MCF 10A (cell line): ENCODE data around the gene ASPG. TPM values are rescaled to one million over a fixed set of nuclear protein-coding genes. Genes with fewer than 3 reads are reported as not detected.
"Not testable (repeated sequence)": the region's sequence is repeated elsewhere in the genome, so short reads cannot be mapped to it uniquely, and the experiment has no call there.

ENCODE experiments used
- BruUV-seq: library from RNA; stranded (reverse); fragments of 400-500 nt; replicated peaks from 2 replicates; lab custom pipeline; 2021; lab: Mats Ljungman, UMichigan
- CTCF ChIA-PET: fragments of 300-600 bp; sonication (Branson Sonifier 250); formaldehyde crosslinking; extraction: SDS; loops from one replicate; lab custom pipeline; 2021; ENCODE audit warnings: antibody characterized with exemption, inconsistent platforms; lab: Yijun Ruan, JAX
- POLR2A ChIA-PET: fragments of 300-600, 350-650 bp; sonication (Branson Sonifier 250); formaldehyde crosslinking; extraction: SDS; loops from one replicate; lab custom pipeline; 2020; ENCODE audit warnings: antibody characterized with exemption, inconsistent platforms; lab: Yijun Ruan, JAX
- DNase-seq: peaks from one replicate; pipeline ENCODE4 v3.0.0-alpha.2; 2018; ENCODE audit not compliant: unreplicated experiment
- H3K27ac Mint-ChIP-seq: one replicate; pipeline ENCODE4 v1.8.0; 2022; ENCODE audit warnings: mild to moderate bottlenecking, low read depth, mixed read lengths; ENCODE audit not compliant: unreplicated experiment
- H3K27me3 Mint-ChIP-seq: one replicate; pipeline ENCODE4 v1.8.0; 2022; ENCODE audit warnings: mixed read lengths; ENCODE audit not compliant: insufficient read depth, unreplicated experiment
- H3K36me3 Mint-ChIP-seq: one replicate; pipeline ENCODE4 v1.8.0; 2022; ENCODE audit warnings: mild to moderate bottlenecking, moderate library complexity, mixed read lengths; ENCODE audit not compliant: insufficient read depth, unreplicated experiment
- H3K4me1 Mint-ChIP-seq: one replicate; pipeline ENCODE4 v1.8.0; 2022; ENCODE audit warnings: mixed read lengths; ENCODE audit not compliant: insufficient read depth, unreplicated experiment
- H3K4me3 Mint-ChIP-seq: one replicate; pipeline ENCODE4 v1.8.0; 2022; ENCODE audit warnings: mild to moderate bottlenecking, moderate library complexity, mixed read lengths; ENCODE audit not compliant: unreplicated experiment
- H3K9me3 Mint-ChIP-seq: one replicate; pipeline ENCODE4 v1.8.0; 2022; ENCODE audit warnings: mixed read lengths; ENCODE audit not compliant: unreplicated experiment
- intact Hi-C: fragments of 100-400 bp; cut with micrococcal nuclease; formaldehyde crosslinking; loops from 2 replicates; pipeline ENCODE4 v1.14.1; 2022
- total RNA-seq: library from RNA; stranded (reverse); gene quantifications from 2 replicates; pipeline ENCODE4 v1.2.3, GENCODE V29; 2022
- TF ChIP-seq, protein P1 (sequence below): fragments of 200-600 bp; IDR thresholded peaks from one replicate; pipeline ENCODE4 v1.8.0; 2022; ENCODE audit warnings: antibody characterized with exemption, mild to moderate bottlenecking; ENCODE audit not compliant: unreplicated experiment

Gene ASPG
- total RNA-seq, 1 experiment from 2014 or later = 0.12 TPM

DNA sequence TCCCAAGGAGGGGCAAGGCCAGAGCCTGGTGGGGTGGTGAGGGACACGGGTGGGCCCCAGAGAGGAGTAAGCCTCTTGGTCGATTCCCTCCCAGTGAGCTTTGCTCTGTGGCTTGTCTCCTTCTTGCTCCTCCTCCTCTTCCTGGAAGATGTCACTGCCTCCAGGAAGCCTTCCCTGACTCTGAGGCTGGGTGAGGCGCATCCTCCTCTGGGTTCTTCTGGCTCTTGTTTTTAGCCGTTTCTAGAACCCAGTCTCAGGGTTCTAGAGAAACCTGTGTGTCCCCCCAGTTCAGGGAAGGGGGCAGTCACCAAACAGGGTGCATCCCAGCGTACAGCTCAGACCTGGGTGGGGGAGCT is 65.5 kb downstream of the ASPG start:
- Mint-ChIP-seq H3K9me3 (no peaks in the 10 kb centered on the region), H3K36me3 (no peaks in the 10 kb centered on the region), H3K27ac (no peak overlapping the region), H3K4me3 (no peak overlapping the region), H3K27me3 (peaks cover 6% of the 10 kb centered on the region), H3K4me1 (peaks cover 2% of the 10 kb centered on the region)
- intact Hi-C loops = no loop called here
- ChIA-PET POLR2A (no interaction called here), CTCF (no interaction called here)
- TF ChIP-seq, protein P1, sequence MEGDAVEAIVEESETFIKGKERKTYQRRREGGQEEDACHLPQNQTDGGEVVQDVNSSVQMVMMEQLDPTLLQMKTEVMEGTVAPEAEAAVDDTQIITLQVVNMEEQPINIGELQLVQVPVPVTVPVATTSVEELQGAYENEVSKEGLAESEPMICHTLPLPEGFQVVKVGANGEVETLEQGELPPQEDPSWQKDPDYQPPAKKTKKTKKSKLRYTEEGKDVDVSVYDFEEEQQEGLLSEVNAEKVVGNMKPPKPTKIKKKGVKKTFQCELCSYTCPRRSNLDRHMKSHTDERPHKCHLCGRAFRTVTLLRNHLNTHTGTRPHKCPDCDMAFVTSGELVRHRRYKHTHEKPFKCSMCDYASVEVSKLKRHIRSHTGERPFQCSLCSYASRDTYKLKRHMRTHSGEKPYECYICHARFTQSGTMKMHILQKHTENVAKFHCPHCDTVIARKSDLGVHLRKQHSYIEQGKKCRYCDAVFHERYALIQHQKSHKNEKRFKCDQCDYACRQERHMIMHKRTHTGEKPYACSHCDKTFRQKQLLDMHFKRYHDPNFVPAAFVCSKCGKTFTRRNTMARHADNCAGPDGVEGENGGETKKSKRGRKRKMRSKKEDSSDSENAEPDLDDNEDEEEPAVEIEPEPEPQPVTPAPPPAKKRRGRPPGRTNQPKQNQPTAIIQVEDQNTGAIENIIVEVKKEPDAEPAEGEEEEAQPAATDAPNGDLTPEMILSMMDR = no peak
- BruUV-seq = no TSS peak
- no peak for DNase-seq

DNA sequence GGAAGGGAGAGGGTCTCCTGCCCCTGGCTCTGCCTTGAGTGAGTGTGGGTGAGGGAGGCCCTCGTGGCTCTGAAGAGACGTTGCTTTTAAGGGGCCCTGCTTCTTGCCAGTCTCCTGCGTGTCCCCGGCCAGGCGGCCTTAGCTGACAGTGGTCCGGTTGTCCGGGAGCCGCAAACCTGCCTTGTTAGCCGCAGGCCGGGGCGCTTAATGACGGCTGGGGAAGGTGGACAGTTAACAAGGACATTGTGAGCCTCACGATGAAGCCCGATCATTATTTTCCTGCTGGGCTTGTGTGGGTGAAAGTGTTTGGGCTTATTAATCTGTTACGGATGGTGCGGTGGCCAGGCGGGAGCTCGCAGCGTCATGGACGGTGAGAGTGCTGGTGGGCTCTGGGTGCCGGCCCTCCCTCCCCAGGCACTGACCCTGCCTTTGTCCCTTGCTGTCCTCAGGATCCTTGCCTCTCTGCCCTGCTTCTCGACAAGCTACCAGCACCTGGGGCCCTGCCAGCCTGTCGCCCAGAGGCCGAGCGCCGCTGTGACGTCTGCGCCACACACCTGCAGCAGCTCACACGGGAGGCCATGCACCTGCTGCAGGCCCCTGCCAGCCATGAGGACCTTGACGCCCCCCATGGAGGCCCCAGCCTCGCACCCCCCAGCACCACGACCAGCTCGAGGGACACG is 66.2 kb downstream of the ASPG start:
- intact Hi-C loops = no loop called here
- TF ChIP-seq, protein P1 = no peak
- ChIA-PET CTCF (interaction anchor here (0.7 to 1.0 kb wide), 2 partner anchors 158 to 412 kb away, joined by 3 to 6 read pairs; no protein-coding TSS in a partner anchor), POLR2A (interaction anchor here (0.6 kb wide), 1 partner anchor 414 kb away, joined by 3 read pairs; no protein-coding TSS in a partner anchor)
- Mint-ChIP-seq H3K4me3 (no peak overlapping the region), H3K36me3 (no peaks in the 10 kb centered on the region), H3K9me3 (no peaks in the 10 kb centered on the region), H3K27ac (no peak overlapping the region), H3K27me3 (no peaks in the 10 kb centered on the region), H3K4me1 (peaks cover 6% of the 10 kb centered on the region)
- no TSS peak for BruUV-seq
- DNase-seq = no peak

DNA sequence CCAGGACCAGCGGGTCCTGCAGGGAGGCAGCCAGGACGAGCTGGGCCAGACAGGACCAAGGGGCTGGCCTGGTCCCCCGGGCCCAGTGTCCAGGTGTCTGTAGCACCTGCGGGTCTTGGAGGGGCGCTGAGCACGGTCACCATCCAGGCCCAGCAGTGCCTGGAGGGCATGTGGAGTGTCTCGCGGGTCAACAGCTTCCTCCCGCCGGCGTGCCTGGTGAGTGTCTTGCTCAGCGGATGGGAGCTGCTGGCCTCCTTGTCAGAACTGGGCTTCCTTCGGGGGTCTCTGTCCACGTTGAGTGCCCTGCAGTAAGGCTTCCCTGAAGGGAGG is 66.7 kb downstream of the ASPG start:
- Mint-ChIP-seq H3K4me1 (peaks cover 6% of the 10 kb centered on the region), H3K27ac (no peak overlapping the region), H3K27me3 (no peaks in the 10 kb centered on the region), H3K4me3 (no peak overlapping the region), H3K36me3 (no peaks in the 10 kb centered on the region), H3K9me3 (no peaks in the 10 kb centered on the region)
- ChIA-PET POLR2A (no interaction called here), CTCF (interaction anchor here (0.7 to 1.0 kb wide), 2 partner anchors 157 to 412 kb away, joined by 3 to 6 read pairs; no protein-coding TSS in a partner anchor)
- TF ChIP-seq, protein P1 = no peak
- BruUV-seq = no TSS peak
- DNase-seq = no peak
- intact Hi-C loops = no loop called here

DNA sequence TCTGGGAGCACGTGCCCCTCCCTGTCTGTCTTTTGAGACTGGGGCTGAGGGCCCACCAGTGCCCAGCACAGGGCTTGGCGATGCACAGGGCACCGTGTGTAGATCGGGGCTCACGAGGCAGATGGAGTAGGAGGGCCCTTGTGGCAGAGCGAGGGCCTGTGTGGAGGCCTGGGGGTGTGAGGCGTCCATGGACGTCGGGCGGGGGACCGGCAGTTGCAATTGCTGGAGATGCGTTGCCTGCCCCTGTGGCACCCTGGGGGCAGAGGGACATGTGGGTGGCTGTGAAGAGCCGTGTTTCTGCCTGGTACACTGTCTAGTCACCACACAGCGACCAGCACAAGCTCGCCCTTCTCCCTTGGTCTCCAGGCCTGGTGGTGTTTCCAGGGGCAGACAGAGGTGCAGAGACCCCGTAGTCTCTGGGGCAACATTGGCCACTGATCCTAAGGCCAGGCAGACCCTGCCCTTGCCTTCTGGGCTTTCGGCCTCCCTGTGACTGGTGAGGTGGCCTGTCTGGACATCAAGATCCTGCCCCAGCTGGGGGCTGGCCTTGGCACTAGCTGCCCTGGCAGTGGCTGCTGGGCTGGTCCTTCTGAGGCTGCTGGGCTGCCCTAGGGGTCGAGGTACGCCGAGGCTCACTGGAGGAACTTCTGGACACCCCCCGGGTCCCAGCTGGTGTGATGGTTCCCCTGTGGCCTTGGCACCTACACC is 67.3 kb downstream of the ASPG start:
- BruUV-seq = no TSS peak
- ChIA-PET POLR2A (no interaction called here), CTCF (interaction anchor here (0.6 to 1.0 kb wide), 3 partner anchors 401 to 411 kb away, joined by 3 to 6 read pairs (median 3); no protein-coding TSS in a partner anchor)
- H3K9me3 Mint-ChIP-seq = no peaks in the 10 kb centered on the region
- intact Hi-C loops = no loop called here
- no peak overlapping the region for H3K27ac Mint-ChIP-seq
- H3K36me3 Mint-ChIP-seq = no peaks in the 10 kb centered on the region
- no peak overlapping the region for H3K4me3 Mint-ChIP-seq
- DNase-seq = no peak
- TF ChIP-seq, protein P1 = no peak
- H3K27me3 Mint-ChIP-seq = no peaks in the 10 kb centered on the region
- H3K4me1 Mint-ChIP-seq = peaks cover 6% of the 10 kb centered on the region

DNA sequence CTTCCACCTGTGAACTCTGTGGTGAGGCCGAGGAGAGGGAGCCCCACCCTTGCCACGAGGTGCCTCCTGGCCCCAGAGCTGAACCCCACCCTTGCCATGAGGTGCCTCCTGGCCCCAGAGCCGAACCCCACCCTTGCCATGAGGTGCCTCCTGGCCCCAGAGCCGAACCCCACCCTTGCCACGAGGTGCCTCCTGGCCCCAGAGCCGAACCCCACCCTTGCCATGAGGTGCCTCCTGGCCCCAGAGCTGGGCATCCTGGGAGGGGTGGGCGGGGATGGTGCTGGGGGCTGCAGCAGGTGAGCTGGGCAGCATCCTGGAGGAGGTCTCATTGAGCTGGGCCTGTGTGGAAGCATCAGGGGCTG is 67.9 kb downstream of the ASPG start:
- H3K9me3 Mint-ChIP-seq, intact Hi-C loops, DNase-seq, H3K27ac Mint-ChIP-seq, POLR2A ChIA-PET, H3K4me1 Mint-ChIP-seq, H3K27me3 Mint-ChIP-seq, H3K4me3 Mint-ChIP-seq, BruUV-seq, H3K36me3 Mint-ChIP-seq: not testable (repeated sequence)
- CTCF ChIA-PET = interaction anchor here (0.6 to 0.7 kb wide), 2 partner anchors 400 to 411 kb away, joined by 3 read pairs; no protein-coding TSS in a partner anchor
